Neural cell (in vitro differentiated cells): ENCODE measurements around the gene YPEL4. TPM values are rescaled to one million over a fixed set of nuclear protein-coding genes. Genes with fewer than 3 reads are reported as not detected.

Source experiments
- H2AFZ ChIP-seq: fragments of 200-600, 300-800 bp; sonication (generic), shearing (Covaris generic); 2 replicates; pipeline ENCODE4 v1.6.0; 2014; ENCODE audit warnings: low read depth, mild to moderate bottlenecking, antibody characterized with exemption, low read length, moderate library complexity
- H3F3A ChIP-seq: fragments of 200-600 bp; shearing (Covaris generic); 2 replicates; pipeline ENCODE4 v1.6.1; 2016; ENCODE audit warnings: mild to moderate bottlenecking, moderate library complexity, mixed read lengths, antibody characterized with exemption, low read length; ENCODE audit not compliant: insufficient read depth, poor library complexity, severe bottlenecking
- H3K27ac ChIP-seq: fragments of 200-600, 300-800 bp; sonication (generic), shearing (Covaris generic); 2 replicates; pipeline ENCODE4 v1.5.1; 2014; ENCODE audit warnings: mild to moderate bottlenecking, low read length, moderate library complexity
- H3K27me3 ChIP-seq: fragments of 300-800, 200-600 bp; sonication (generic), shearing (Covaris generic); 2 replicates; pipeline ENCODE4 v1.6.0; 2014; ENCODE audit warnings: mild to moderate bottlenecking, low read depth, low read length, moderate library complexity; ENCODE audit not compliant: insufficient read depth
- H3K36me3 ChIP-seq: fragments of 300-800, 200-600 bp; sonication (generic), shearing (Covaris generic); 2 replicates; pipeline ENCODE4 v1.5.1; 2014; ENCODE audit warnings: mild to moderate bottlenecking, antibody characterized with exemption, low read length, moderate library complexity; ENCODE audit not compliant: insufficient read depth
- H3K4me2 ChIP-seq: fragments of 300-800, 200-600 bp; sonication (generic), shearing (Covaris generic); 2 replicates; pipeline ENCODE4 v1.6.0; 2014; ENCODE audit warnings: mild to moderate bottlenecking, low read length
- H3K4me3 ChIP-seq: fragments of 300-800, 200-600 bp; sonication (generic), shearing (Covaris generic); 2 replicates; pipeline ENCODE4 v1.5.1; 2014; ENCODE audit warnings: mild to moderate bottlenecking, low read length, moderate library complexity
- H3K79me2 ChIP-seq: fragments of 200-600 bp; shearing (Covaris generic); replicated peaks from 2 replicates; pipeline ENCODE4 v1.6.0; 2014; ENCODE audit warnings: mild to moderate bottlenecking, low read length, moderate library complexity; ENCODE audit not compliant: insufficient read depth
- H3K9ac ChIP-seq: fragments of 300-800, 200-600 bp; sonication (generic), shearing (Covaris generic); 2 replicates; pipeline ENCODE4 v1.6.1; 2016; ENCODE audit warnings: mild to moderate bottlenecking, low read length, mixed read lengths
- H3K9me2 ChIP-seq: fragments of 200-600 bp; shearing (Covaris generic); 2 replicates; pipeline ENCODE4 v1.6.1; 2016; ENCODE audit warnings: mild to moderate bottlenecking, low read length, mixed read lengths; ENCODE audit not compliant: insufficient read depth
- H3K9me3 ChIP-seq: fragments of 200-600, 300-800 bp; sonication (generic), shearing (Covaris generic); 2 replicates; pipeline ENCODE4 v1.6.1; 2016; ENCODE audit warnings: mild to moderate bottlenecking, mixed run types, low read length, moderate library complexity, mixed read lengths
- H4K20me1 ChIP-seq: fragments of 200-600 bp; shearing (Covaris generic); 2 replicates; pipeline ENCODE4 v1.6.1; 2016; ENCODE audit warnings: mild to moderate bottlenecking, mixed run types; ENCODE audit not compliant: insufficient read depth
- CTCF ChIP-seq: fragments of 450-650 bp; IDR thresholded peaks from 2 replicates; pipeline ENCODE4 v1.5.1; 2014; ENCODE audit warnings: antibody characterized with exemption, mild to moderate bottlenecking, moderate library complexity; ENCODE audit not compliant: poor library complexity, severe bottlenecking
- EP300 ChIP-seq: fragments of 450-650 bp; conservative IDR thresholded peaks from 2 replicates; pipeline ENCODE4 v1.6.1; 2014; ENCODE audit warnings: antibody characterized with exemption, mild to moderate bottlenecking, moderate library complexity; ENCODE audit not compliant: poor library complexity, severe bottlenecking
- EZH2 ChIP-seq: fragments of 200-600, 300-800 bp; shearing (Covaris generic), sonication (generic); IDR thresholded peaks from 2 replicates; pipeline ENCODE4 v1.6.1; 2014; ENCODE audit warnings: antibody characterized with exemption, low read length, borderline replicate concordance, mild to moderate bottlenecking; ENCODE audit not compliant: insufficient read depth, poor library complexity, severe bottlenecking
- MXI1 ChIP-seq: fragments of 450-650 bp; conservative IDR thresholded peaks from 2 replicates; pipeline ENCODE4 v1.6.1; 2014; ENCODE audit warnings: antibody characterized with exemption, mild to moderate bottlenecking; ENCODE audit not compliant: poor library complexity, severe bottlenecking
- POLR2AphosphoS5 ChIP-seq: IDR thresholded peaks from 2 replicates; pipeline ENCODE4 v1.6.1; 2012
- RAD21 ChIP-seq: fragments of 450-650 bp; conservative IDR thresholded peaks from 2 replicates; pipeline ENCODE4 v1.6.1; 2014; ENCODE audit warnings: antibody characterized with exemption, mild to moderate bottlenecking, moderate library complexity
- SMC3 ChIP-seq: fragments of 450-650 bp; conservative IDR thresholded peaks from 2 replicates; pipeline ENCODE4 v1.6.1; 2014; ENCODE audit warnings: antibody characterized with exemption, mild to moderate bottlenecking, moderate library complexity; ENCODE audit not compliant: poor library complexity
- TAF1 ChIP-seq: IDR thresholded peaks from 2 replicates; pipeline ENCODE4 v1.6.1; 2012; ENCODE audit warnings: low read depth
- polyA minus RNA-seq: library from RNA; depleted of rRNA, polyadenylated mRNA; stranded (reverse); fragments of >200 nt; gene quantifications from 2 replicates; pipeline ENCODE4 v1.2.3, GENCODE V29; 2014
- polyA plus RNA-seq: library from polyadenylated mRNA; depleted of rRNA; stranded (reverse); fragments of >200 nt; gene quantifications from 2 replicates; pipeline ENCODE4 v1.2.3, GENCODE V29; 2014
- TF ChIP-seq, protein P1 (sequence below): IDR thresholded peaks from 2 replicates; pipeline ENCODE4 v1.6.1; 2012; ENCODE audit warnings: borderline replicate concordance

The YPEL4 gene, protein sequence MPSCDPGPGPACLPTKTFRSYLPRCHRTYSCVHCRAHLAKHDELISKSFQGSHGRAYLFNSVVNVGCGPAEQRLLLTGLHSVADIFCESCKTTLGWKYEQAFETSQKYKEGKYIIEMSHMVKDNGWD
- polyA plus RNA-seq (18.4 and 19.8 TPM in 2 replicates), polyA minus RNA-seq (3.9 and 5.6 TPM in 2 replicates)

DNA sequence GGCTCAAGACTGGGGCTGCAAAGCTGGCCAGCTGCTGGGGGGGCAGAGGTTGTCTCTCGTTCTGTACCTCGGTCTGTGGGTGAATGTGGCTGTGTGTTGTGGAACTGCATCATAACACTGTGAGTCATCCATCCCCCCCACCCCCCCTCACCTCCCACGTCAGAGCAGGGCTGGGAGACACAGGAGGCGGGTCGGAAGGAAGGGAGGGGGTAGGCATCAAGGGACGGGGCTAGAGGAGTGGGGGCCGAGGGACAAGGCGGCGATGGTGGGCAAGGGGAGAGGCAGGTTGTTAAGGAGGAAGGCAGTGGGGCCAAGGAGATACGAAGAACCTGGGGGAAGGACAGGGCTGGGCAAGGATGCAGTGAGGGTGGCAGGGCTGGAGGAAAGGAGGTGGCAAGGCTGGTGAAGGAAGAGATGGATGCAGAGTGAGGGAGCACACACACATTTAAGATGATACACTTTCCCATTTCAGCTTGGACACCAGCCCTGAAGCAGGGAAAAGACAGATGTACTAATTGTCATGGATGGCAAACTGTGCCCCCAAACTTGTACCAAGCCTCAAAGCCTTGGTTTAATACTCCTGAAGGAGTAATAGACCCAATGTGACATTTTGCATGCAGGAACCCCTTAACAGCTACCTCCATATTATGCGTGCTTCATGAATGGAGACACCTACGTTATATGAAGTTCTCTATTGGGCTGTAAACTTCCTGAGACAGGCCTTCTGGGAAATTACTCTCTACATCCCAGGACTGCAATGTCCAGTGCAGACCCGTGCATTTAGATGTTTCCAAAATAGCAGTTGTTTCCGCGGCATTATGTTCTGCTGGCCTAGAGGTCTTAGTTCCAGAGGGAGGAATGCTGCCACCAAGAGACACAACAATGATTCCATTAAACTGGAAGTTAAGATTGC, at the start of gene YPEL4:
TSS of gene YPEL4 (minus strand) at position 87 of the 913 bp plus-strand sequence. CDS start 2,805 bp downstream, outside the sequence.
- peak within 1 kb of the TSS; percentile 76 for H3K4me3 ChIP-seq
- peaks cover 9% of the 10 kb centered on the region for H3K79me2 ChIP-seq
- H2AFZ ChIP-seq: peak within 1 kb of the TSS; percentile 91
- H3K36me3 ChIP-seq: no peaks in the 10 kb centered on the region
- TF ChIP-seq MXI1: no peak
- no peak for TF ChIP-seq EZH2
- TF ChIP-seq, protein P1, sequence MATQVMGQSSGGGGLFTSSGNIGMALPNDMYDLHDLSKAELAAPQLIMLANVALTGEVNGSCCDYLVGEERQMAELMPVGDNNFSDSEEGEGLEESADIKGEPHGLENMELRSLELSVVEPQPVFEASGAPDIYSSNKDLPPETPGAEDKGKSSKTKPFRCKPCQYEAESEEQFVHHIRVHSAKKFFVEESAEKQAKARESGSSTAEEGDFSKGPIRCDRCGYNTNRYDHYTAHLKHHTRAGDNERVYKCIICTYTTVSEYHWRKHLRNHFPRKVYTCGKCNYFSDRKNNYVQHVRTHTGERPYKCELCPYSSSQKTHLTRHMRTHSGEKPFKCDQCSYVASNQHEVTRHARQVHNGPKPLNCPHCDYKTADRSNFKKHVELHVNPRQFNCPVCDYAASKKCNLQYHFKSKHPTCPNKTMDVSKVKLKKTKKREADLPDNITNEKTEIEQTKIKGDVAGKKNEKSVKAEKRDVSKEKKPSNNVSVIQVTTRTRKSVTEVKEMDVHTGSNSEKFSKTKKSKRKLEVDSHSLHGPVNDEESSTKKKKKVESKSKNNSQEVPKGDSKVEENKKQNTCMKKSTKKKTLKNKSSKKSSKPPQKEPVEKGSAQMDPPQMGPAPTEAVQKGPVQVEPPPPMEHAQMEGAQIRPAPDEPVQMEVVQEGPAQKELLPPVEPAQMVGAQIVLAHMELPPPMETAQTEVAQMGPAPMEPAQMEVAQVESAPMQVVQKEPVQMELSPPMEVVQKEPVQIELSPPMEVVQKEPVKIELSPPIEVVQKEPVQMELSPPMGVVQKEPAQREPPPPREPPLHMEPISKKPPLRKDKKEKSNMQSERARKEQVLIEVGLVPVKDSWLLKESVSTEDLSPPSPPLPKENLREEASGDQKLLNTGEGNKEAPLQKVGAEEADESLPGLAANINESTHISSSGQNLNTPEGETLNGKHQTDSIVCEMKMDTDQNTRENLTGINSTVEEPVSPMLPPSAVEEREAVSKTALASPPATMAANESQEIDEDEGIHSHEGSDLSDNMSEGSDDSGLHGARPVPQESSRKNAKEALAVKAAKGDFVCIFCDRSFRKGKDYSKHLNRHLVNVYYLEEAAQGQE: peak; percentile 49
- peak; percentile 31 for TF ChIP-seq EP300
- peak; percentile 20 for TF ChIP-seq SMC3
- peak; percentile 28 for TF ChIP-seq TAF1
- no peak for TF ChIP-seq RAD21
- TF ChIP-seq CTCF: no peak
- TF ChIP-seq POLR2AphosphoS5: peak; percentile 94
- no peaks in the 10 kb centered on the region for H3K9me2 ChIP-seq
- no peaks in the 10 kb centered on the region for H3K9me3 ChIP-seq
- peak within 1 kb of the TSS; percentile 97 for H3K4me2 ChIP-seq
- H3F3A ChIP-seq: no peaks in the 10 kb centered on the region
- peak within 1 kb of the TSS; percentile 94 for H3K27ac ChIP-seq
- no peaks in the 10 kb centered on the region for H3K27me3 ChIP-seq
- H3K9ac ChIP-seq: peak within 1 kb of the TSS; percentile 97
- no peaks in the 10 kb centered on the region for H4K20me1 ChIP-seq

DNA sequence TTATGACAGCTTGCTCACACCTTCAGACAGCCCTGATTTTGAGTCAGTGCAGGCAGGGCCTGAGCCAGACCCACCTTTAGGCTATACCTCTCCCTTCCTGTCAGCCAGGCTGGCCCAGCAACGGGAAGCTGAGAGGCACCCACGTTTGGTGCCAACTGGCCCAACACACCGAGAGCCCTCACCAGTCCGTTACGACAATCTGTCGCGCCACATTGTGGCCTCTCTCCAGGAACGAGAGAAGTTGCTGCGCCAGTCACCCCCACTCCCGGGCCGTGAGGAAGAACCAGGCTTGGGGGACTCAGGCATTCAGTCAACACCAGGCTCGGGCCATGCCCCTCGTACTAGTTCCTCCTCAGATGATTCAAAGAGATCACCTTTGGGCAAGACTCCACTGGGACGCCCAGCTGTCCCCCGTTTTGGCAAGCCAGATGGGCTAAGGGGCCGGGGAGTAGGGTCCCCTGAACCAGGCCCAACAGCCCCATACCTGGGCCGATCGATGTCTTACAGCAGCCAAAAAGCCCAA, 49.2 kb upstream of the YPEL4 start:
- Histone ChIP-seq H4K20me1 (no peaks in the 10 kb centered on the region), H3K27ac (no peak overlapping the region), H3K9me3 (no peaks in the 10 kb centered on the region), H2AFZ (no peak overlapping the region), H3K9me2 (no peaks in the 10 kb centered on the region), H3K9ac (no peak overlapping the region), H3F3A (no peaks in the 10 kb centered on the region), H3K4me2 (no peak overlapping the region), H3K36me3 (peaks cover 17% of the 10 kb centered on the region), H3K4me3 (no peak overlapping the region), H3K79me2 (no peaks in the 10 kb centered on the region), H3K27me3 (no peaks in the 10 kb centered on the region)
- no peak for TF ChIP-seq TAF1
- no peak for TF ChIP-seq EP300
- TF ChIP-seq CTCF: no peak
- TF ChIP-seq, protein P1: no peak
- TF ChIP-seq MXI1: no peak
- TF ChIP-seq EZH2: no peak
- TF ChIP-seq RAD21: no peak
- TF ChIP-seq POLR2AphosphoS5: no peak
- no peak for TF ChIP-seq SMC3
